ENCODE data around the gene B4GALNT4.
"Not testable (repeated sequence)": the region's sequence is repeated elsewhere in the genome, so short reads cannot be mapped to it uniquely, and the experiment has no call there.

The B4GALNT4 gene, protein sequence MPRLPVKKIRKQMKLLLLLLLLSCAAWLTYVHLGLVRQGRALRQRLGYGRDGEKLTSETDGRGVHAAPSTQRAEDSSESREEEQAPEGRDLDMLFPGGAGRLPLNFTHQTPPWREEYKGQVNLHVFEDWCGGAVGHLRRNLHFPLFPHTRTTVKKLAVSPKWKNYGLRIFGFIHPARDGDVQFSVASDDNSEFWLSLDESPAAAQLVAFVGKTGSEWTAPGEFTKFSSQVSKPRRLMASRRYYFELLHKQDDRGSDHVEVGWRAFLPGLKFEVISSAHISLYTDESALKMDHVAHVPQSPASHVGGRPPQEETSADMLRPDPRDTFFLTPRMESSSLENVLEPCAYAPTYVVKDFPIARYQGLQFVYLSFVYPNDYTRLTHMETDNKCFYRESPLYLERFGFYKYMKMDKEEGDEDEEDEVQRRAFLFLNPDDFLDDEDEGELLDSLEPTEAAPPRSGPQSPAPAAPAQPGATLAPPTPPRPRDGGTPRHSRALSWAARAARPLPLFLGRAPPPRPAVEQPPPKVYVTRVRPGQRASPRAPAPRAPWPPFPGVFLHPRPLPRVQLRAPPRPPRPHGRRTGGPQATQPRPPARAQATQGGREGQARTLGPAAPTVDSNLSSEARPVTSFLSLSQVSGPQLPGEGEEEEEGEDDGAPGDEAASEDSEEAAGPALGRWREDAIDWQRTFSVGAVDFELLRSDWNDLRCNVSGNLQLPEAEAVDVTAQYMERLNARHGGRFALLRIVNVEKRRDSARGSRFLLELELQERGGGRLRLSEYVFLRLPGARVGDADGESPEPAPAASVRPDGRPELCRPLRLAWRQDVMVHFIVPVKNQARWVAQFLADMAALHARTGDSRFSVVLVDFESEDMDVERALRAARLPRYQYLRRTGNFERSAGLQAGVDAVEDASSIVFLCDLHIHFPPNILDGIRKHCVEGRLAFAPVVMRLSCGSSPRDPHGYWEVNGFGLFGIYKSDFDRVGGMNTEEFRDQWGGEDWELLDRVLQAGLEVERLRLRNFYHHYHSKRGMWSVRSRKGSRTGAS

GRCh38 chr11:369336-370018 is at the start of gene B4GALNT4:
TSS of gene B4GALNT4 (plus strand) at chr11:369499. CDS start at chr11:369804, 305 bp downstream.
- DNase-seq: no peak

DNA sequence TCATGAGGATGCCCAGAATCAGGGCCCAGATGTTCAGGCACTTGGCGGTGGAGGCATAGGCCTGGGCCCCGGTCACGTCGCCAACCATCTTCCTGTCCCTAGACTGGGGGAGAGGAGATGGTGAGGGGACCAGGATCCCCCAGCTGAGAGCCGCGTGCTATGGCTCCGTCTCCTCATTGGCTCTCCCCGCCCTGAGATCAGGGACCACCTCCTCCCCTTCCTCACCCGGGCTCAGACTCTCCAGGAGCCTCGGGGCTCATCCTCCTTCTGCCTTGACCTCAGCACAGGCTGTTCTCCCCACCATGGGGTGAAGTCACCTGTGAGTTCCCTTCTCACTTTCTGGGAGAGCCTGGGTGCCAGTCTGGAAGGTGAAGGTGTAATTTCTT is 49.4 kb upstream of the B4GALNT4 start:
- DNase-seq: peak; percentile 52

- DNase-seq: peak; percentile 21
These were observed 45.1 kb upstream of the B4GALNT4 start for GRCh38 chr11:324156-324555.

- DNase-seq: peak; percentile 19
These were observed 44.4 kb upstream of the B4GALNT4 start for GRCh38 chr11:324593-325517.

- no peak for DNase-seq
These were observed 43.3 kb upstream of the B4GALNT4 start for GRCh38 chr11:325796-326591.

DNA sequence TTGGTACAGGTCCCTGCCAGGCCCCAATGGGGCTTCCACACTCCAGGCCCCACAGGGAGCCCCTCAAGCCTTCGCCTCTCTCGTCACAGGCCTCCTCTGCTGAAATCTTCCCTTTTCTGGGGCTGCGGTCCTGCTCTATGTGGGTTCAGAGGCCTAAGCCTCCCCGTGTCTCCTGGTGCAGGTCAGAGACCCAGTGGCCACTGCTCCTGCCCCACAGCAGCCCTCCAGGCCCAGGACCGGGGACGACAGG is 42.8 kb upstream of the B4GALNT4 start:
- DNase-seq: no peak

- peak; percentile 84 for DNase-seq
These were observed 42.3 kb upstream of the B4GALNT4 start for GRCh38 chr11:326842-327580.

GRCh38 chr11:327581-327923 is 41.7 kb upstream of the B4GALNT4 start:
- no peak for DNase-seq

GRCh38 chr11:328012-328411 is 41.3 kb upstream of the B4GALNT4 start:
- DNase-seq: no peak

GRCh38 chr11:328516-329100 is 40.7 kb upstream of the B4GALNT4 start:
- DNase-seq: not testable (repeated sequence)

DNA sequence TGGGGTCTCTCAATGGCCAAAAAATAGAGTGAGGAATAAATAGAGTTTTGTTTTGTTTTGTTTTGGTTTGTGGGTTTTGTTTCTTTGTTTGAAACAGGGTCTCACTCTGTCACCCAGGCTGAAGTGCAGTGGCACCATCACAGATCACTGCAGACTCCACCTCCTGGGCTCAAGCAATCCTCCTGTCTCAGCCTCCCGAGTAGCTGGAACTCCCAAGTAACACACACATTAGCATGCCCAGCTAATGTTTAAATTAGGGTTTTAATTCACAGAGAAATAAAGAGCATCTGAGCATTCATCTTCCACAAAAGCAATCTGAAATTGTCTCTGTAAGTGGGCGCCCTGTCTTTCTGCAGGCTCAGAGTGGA is 39.4 kb upstream of the B4GALNT4 start:
- no peak for DNase-seq

- DNase-seq: no peak
These were observed 39.0 kb upstream of the B4GALNT4 start for GRCh38 chr11:330307-330693.

DNA sequence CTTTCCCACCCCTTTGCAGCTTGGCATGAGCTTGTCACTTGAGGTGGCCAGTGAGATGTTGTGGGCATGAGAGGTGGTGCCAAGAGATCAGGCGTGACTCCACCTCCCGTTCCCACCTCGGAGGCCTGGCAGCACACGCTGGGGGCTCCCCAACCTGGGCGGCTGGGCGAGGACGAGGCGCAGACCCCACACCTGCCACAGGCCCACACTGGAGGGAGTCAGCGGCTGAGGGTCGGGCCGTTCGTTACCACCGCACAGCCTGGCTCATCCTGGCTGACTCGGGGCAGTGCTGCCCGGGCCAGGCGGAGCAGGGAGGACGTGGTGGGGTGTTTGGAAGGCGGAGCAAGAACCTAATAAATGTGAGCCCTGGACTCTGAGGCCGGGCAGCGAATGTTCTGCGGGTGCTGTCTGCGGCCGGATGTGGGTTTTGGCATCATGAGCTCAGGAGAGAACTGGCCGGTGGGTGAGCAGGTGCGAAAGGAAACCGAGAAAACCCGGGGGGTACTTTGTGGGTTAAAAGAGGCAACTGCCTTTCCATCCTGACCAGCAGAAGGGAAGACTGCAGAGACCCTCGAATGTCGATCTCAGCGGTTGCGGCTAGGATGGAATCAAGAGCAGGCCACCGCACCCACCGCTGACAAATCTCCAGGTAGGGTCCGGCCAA is 38.5 kb upstream of the B4GALNT4 start:
- peak; percentile 67 for DNase-seq

- DNase-seq: no peak
These were observed 37.8 kb upstream of the B4GALNT4 start for GRCh38 chr11:331358-332060.

DNA sequence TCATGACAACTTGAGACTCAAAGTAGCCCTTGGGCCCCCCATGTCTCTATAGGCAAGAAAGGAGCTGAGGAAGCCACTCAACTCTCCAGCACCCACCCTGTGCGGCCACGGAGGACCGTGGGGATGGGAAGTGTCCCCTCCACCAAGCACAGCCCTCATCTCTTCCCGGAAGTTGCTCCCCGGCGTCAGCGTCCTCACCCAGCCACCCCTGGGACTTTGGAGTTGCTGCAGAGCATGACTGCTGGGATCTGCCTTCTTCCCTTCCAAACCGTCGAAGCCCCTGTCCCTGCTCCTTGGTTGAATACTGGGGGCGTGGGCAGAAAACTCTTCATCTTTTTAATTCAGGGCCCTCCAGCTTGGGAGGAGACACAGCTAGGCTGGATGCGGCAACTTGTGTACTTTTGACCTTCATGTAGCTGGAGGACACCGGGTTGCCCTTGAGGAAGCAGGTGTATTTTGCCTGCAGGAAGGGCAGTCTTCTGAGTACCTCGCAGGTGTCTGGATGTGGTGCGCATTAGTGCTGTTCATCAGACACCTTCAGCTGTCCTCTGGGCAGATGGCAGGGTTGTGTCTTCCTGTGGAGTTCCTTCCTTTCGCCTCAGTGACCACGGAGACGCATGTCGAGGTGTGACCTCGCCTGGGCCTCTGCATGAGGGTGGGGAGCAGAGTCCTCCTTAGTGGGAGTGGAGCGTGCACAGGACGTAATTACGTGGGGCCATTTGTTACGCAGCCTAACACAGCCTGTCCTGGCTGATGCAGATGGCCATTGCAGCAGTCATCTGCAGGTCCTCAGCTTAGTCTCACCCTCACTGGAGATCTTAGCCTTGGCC is 36.4 kb upstream of the B4GALNT4 start:
- DNase-seq: no peak

DNA sequence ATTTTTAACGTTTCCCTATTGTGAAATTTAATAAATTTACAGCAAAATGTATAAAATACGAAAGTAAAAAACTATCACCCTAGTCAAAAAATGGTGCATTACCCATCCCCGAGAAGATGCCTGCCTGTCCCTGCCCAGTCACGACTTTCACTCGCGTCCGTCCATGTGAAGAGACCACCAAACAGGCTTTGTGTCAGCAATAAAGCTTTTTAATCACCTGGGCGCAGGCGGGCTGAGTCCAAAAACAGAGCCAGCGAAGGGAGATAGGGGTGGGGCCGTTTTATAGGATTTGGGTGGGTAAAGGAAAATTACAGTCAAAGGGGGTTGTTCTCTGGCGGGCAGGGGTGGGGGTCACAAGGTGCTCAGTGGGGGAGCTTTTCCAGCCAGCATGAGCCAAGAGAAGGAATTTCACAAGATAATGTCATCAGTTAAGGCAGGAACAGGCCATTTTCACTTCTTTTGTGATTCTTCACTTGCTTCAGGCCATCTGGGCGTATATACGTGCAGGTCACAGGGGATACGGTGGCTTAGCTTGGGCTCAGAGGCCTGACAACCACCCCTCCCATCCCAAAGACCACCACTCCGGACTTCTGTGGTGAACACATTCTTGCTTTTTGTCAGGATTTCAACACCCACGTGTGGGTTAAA is 35.6 kb upstream of the B4GALNT4 start:
- not testable (repeated sequence) for DNase-seq

- DNase-seq: no peak
These were observed 34.9 kb upstream of the B4GALNT4 start for GRCh38 chr11:334264-334994.
